ENCODE data around the gene TMEM184B. TPM values are rescaled to one million over a fixed set of nuclear protein-coding genes. Genes with fewer than 3 reads are reported as not detected.

TMEM184B gene
- total RNA-seq, 6 experiments from 2014 or later: 7.9 to 42.6 (median 16.9) TPM

- DNase-seq: no peak
These were observed 99.2 kb downstream of the TMEM184B start for GRCh38 chr22:38173641-38173906.

GRCh38 chr22:38172832-38173640 lies 99.8 kb downstream of the TMEM184B start:
- ATAC-seq: peak; percentile 71 to 75 (median 72)
- no peaks in the 10 kb centered on the region for H3K9me3 ChIP-seq
- peak overlapping the region; percentile 58 to 67 (median 63) for H3K27ac ChIP-seq
- peaks cover 0 to 26% (median 12%) of the 10 kb centered on the region in 4 donors for H3K4me1 ChIP-seq
- 68% methylated on average over 5 of the region's 16 CpGs for WGBS (ENCODE audit: insufficient coverage, low coverage, low lambda C conversion rate, missing lambda C conversion rate)
- TF ChIP-seq CTCF (IDR thresholded peaks at IDR 0.05): no peak
- intact Hi-C loops (cut with DNase I): no loop called here
- no peaks in the 10 kb centered on the region for H3K27me3 ChIP-seq
- peak; percentile 79 to 88 (median 83) for DNase-seq
- no peaks in the 10 kb centered on the region for H3K36me3 ChIP-seq
- no peak overlapping the region for H3K4me3 ChIP-seq

More at GRCh38 chr22:38173641-38173906, 99.2 kb downstream of the TMEM184B start:
- intact Hi-C loops (cut with DNase I): no loop called here
- ATAC-seq: no peak
- H3K4me1 ChIP-seq: peaks cover 0 to 30% (median 13%) of the 10 kb centered on the region in 4 donors
- H3K27me3 ChIP-seq: no peaks in the 10 kb centered on the region
- no peaks in the 10 kb centered on the region for H3K36me3 ChIP-seq
- no peak overlapping the region for H3K4me3 ChIP-seq
- WGBS (ENCODE audit: insufficient coverage, low coverage, low lambda C conversion rate, missing lambda C conversion rate): 94% methylated on average over 4 of the region's 4 CpGs
- H3K27ac ChIP-seq: peak overlapping the region in 1 of 3 donors; percentile 67
- H3K9me3 ChIP-seq: no peaks in the 10 kb centered on the region
- TF ChIP-seq POLR2A (IDR thresholded peaks at IDR 0.05) (no peak), CTCF (IDR thresholded peaks at IDR 0.05) (no peak)

GRCh38 chr22:38171927-38172831 lies 100.6 kb downstream of the TMEM184B start:
- no peaks in the 10 kb centered on the region for H3K36me3 ChIP-seq
- 65% methylated on average over 9 of the region's 16 CpGs for WGBS (ENCODE audit: insufficient coverage, low coverage, low lambda C conversion rate, missing lambda C conversion rate)

GRCh38 chr22:38170469-38170868 lies 102.3 kb downstream of the TMEM184B start:
- WGBS (ENCODE audit: insufficient coverage, low coverage, low lambda C conversion rate, missing lambda C conversion rate): 100% methylated on average over 2 of the region's 5 CpGs
- H3K4me1 ChIP-seq: peaks cover 0 to 23% (median 9%) of the 10 kb centered on the region in 4 donors
- H3K36me3 ChIP-seq: no peaks in the 10 kb centered on the region
- TF ChIP-seq CTCF (IDR thresholded peaks at IDR 0.05): no peak
- TF ChIP-seq POLR2A (IDR thresholded peaks at IDR 0.05): no peak
- H3K27ac ChIP-seq: no peak overlapping the region
- no peak overlapping the region for H3K4me3 ChIP-seq
- no peaks in the 10 kb centered on the region for H3K9me3 ChIP-seq
- peak in 1 of 3 donors; percentile 26 for DNase-seq
- no peaks in the 10 kb centered on the region for H3K27me3 ChIP-seq
- intact Hi-C loops (cut with DNase I): no loop called here
- no peak for ATAC-seq

More at GRCh38 chr22:38171927-38172831, 100.6 kb downstream of the TMEM184B start:
- no peaks in the 10 kb centered on the region for H3K9me3 ChIP-seq
- H3K27me3 ChIP-seq: no peaks in the 10 kb centered on the region
- intact Hi-C loops (cut with DNase I): no loop called here
- ATAC-seq: peak in 3 of 4 donors; percentile 1 to 6 (median 2)
- no peak overlapping the region for H3K4me3 ChIP-seq
- DNase-seq: peak in 2 of 3 donors; percentile 44
- peaks cover 0 to 20% (median 9%) of the 10 kb centered on the region in 4 donors for H3K4me1 ChIP-seq
- H3K27ac ChIP-seq: peak overlapping the region; percentile 58 to 67 (median 63)
- TF ChIP-seq POLR2A (IDR thresholded peaks at IDR 0.05) (no peak), CTCF (IDR thresholded peaks at IDR 0.05) (no peak)

Small RNAs within 50 kb of the gene (small RNA-seq; reads per million reads assigned to genes)
- gene RF00017 (0 reads per million in 2 experiments), gene RN7SL704P (0 reads per million in 2 experiments)

Other genes with a start within 250 kb of the TMEM184B start
- 10 to 100 TPM; 13.0 to 26.4 (median 20.3) TPM for gene PICK1, start 215.6 kb downstream of the TMEM184B start, total RNA-seq
- gene SLC16A8, start 188.8 kb downstream of the TMEM184B start, total RNA-seq: not detected
- gene BAIAP2L2, start 162.3 kb downstream of the TMEM184B start, total RNA-seq: 1 to 10 TPM in 3 of 6 experiments, under 1 TPM in 3; 0.79 to 5.0 (median 1.4) TPM
- gene PLA2G6, start 91.2 kb downstream of the TMEM184B start, total RNA-seq: 10 to 100 TPM in 5 of 6 experiments, 1 to 10 TPM in 1; 8.1 to 32.9 (median 19.8) TPM
- gene MAFF, start 71.0 kb downstream of the TMEM184B start, total RNA-seq: 10 to 100 TPM in 3 of 6 experiments, 1 to 10 TPM in 3; 2.6 to 30.6 (median 11.0) TPM
- 10 to 100 TPM; 19.9 to 41.8 (median 27.4) TPM for gene CSNK1E, start 44.4 kb upstream of the TMEM184B start, total RNA-seq
- not detected for gene KCNJ4, start 182.2 kb upstream of the TMEM184B start, total RNA-seq
- 10 to 100 TPM in 3 of 6 experiments, 1 to 10 TPM in 3; 2.4 to 53.8 (median 12.8) TPM for gene KDELR3, start 195.1 kb upstream of the TMEM184B start, total RNA-seq
- 100 to 1,000 TPM; 128 to 205 (median 184) TPM for gene DDX17, start 233.3 kb upstream of the TMEM184B start, total RNA-seq